GM12878 (cell line): ENCODE measurements around the gene PPP2R1B. TPM values are rescaled to one million over a fixed set of nuclear protein-coding genes. Genes with fewer than 3 reads are reported as not detected.

Experiments
- ATAC-seq: fragments of 200-7000 bp; cut with Tn5 transposase; 3 replicates; pipeline ENCODE4 v1.9.1; 2020; ENCODE audit warnings: mild to moderate bottlenecking, moderate library complexity
- BruUV-seq: library from RNA; stranded (reverse); fragments of 400-500 nt; replicated peaks from 2 replicates; lab custom pipeline; 2021; lab: Mats Ljungman, UMichigan
- CTCF ChIA-PET: fragments of 300-600 bp; sonication (Branson Sonifier 250); formaldehyde crosslinking; extraction: SDS; loops from one replicate; lab custom pipeline; 2021; ENCODE audit warnings: inconsistent platforms; lab: Yijun Ruan, JAX
- POLR2A ChIA-PET: fragments of 350-600 bp; formaldehyde crosslinking; extraction: SDS; loops from one replicate; lab custom pipeline; 2021; ENCODE audit warnings: inconsistent platforms; lab: Charles Lee
- RAD21 ChIA-PET: fragments of 300-600 bp; sonication (Branson Sonifier 250); formaldehyde crosslinking; loops from one replicate; lab custom pipeline; 2023; ENCODE audit warnings: antibody characterized with exemption; ENCODE audit not compliant: unreplicated experiment; lab: Charles Lee
- SMC1A ChIA-PET: fragments of 300-600 bp; sonication (Branson Sonifier 250); formaldehyde crosslinking; loops from one replicate; lab custom pipeline; 2023; ENCODE audit not compliant: unreplicated experiment, uncharacterized antibody; lab: Charles Lee
- DNase-seq: peaks from one replicate; pipeline ENCODE4 v3.0.0-alpha.2; 2011; ENCODE audit warnings: low read depth, low spot score
- FAIRE-seq: peaks from 3 replicates; lab custom pipeline; 2011; peaks lifted over from hg19 to GRCh38; lab: Jason Lieb, UNC
- H2AFZ ChIP-seq: 2 replicates; pipeline ENCODE4 v1.6.0; 2011; ENCODE audit warnings: low read depth, low read length, control low read depth; ENCODE audit not compliant: control insufficient read depth
- H3K27ac ChIP-seq: 2 replicates; pipeline ENCODE4 v1.5.1; 2011; ENCODE audit warnings: control low read depth; ENCODE audit not compliant: control insufficient read depth, insufficient read depth
- H3K27me3 ChIP-seq, 2 experiments: replicated peaks in 1 of 2; 2 replicates each; pipeline versions ENCODE4 v1.6.0 to v1.6.1; 2011; ENCODE audit warnings: low read length in 1 of 2; ENCODE audit not compliant: control insufficient read depth in 2 of 2, insufficient read depth in 2 of 2
- H3K36me3 ChIP-seq, 2 experiments: 2 replicates each; pipeline ENCODE4 v1.5.1; 2011; ENCODE audit warnings: low read length in 1 of 2; ENCODE audit not compliant: control insufficient read depth in 2 of 2, insufficient read depth in 2 of 2
- H3K4me1 ChIP-seq: 2 replicates; pipeline ENCODE4 v1.6.1; 2011; ENCODE audit warnings: mild to moderate bottlenecking, low read length, moderate library complexity, mixed read lengths; ENCODE audit not compliant: control insufficient read depth, insufficient read depth
- H3K4me2 ChIP-seq: 2 replicates; pipeline ENCODE4 v1.6.0; 2011; ENCODE audit warnings: control low read depth; ENCODE audit not compliant: control insufficient read depth, insufficient read depth
- H3K4me3 ChIP-seq: fragments of 200-600 bp; sonication (generic); 2 replicates; pipeline ENCODE4 v1.5.1; 2016
- H3K79me2 ChIP-seq: 2 replicates; pipeline ENCODE4 v1.6.0; 2011; ENCODE audit warnings: low read length; ENCODE audit not compliant: control insufficient read depth, insufficient read depth
- H3K9ac ChIP-seq: 2 replicates; pipeline ENCODE4 v1.8.0; 2011; ENCODE audit warnings: low read length, control low read depth, mixed read lengths; ENCODE audit not compliant: control insufficient read depth, insufficient read depth
- H3K9me3 ChIP-seq: replicated peaks from 3 replicates; pipeline ENCODE4 v1.5.1; 2011; ENCODE audit warnings: mild to moderate bottlenecking, low read length; ENCODE audit not compliant: control insufficient read depth, insufficient read depth
- H4K20me1 ChIP-seq: 2 replicates; pipeline ENCODE4 v1.6.0; 2011; ENCODE audit not compliant: control insufficient read depth, insufficient read depth
- ATF7 ChIP-seq: fragments of 450-650 bp; IDR thresholded peaks from 2 replicates; pipeline ENCODE4 v1.6.1; 2016; ENCODE audit warnings: low read depth, mild to moderate bottlenecking
- CHD2 ChIP-seq: IDR thresholded peaks from 2 replicates; pipeline ENCODE4 v1.6.1; 2011; ENCODE audit warnings: low read depth, low read length, improper control_type of control experiment, borderline replicate concordance
- E2F8 ChIP-seq: fragments of 450-650 bp; IDR thresholded peaks from 2 replicates; pipeline ENCODE4 v1.6.1; 2018; ENCODE audit warnings: mild to moderate bottlenecking, low read depth, moderate library complexity; ENCODE audit not compliant: partially characterized antibody
- IRF5 ChIP-seq: fragments of 450-650 bp; IDR thresholded peaks from 2 replicates; pipeline ENCODE4 v1.6.1; 2017; ENCODE audit warnings: borderline replicate concordance
- ZNF24 ChIP-seq: fragments of 450-650 bp; IDR thresholded peaks from 2 replicates; pipeline ENCODE4 v1.6.1; 2017; ENCODE audit warnings: antibody characterized with exemption, mild to moderate bottlenecking
- WGBS: methylation state at CpG from one replicate; pipeline ENCODE4 v1.1.6; 2016; ENCODE audit warnings: low lambda C conversion rate; ENCODE audit not compliant: insufficient replicate concordance, insufficient coverage; ENCODE audit errors: missing lambda C conversion rate; 5-methylcytosine and 5-hydroxymethylcytosine counted together
- in situ Hi-C: fragments of 300-500 bp; cut with MboI; formaldehyde crosslinking; loops from 9 replicates; pipeline ENCODE4 v1.14.3; 2018; ENCODE audit warnings: mixed read lengths
- intact Hi-C: fragments of 100-400 bp; cut with micrococcal nuclease; formaldehyde crosslinking; loops from one replicate; pipeline ENCODE4 v1.14.2; 2022; ENCODE audit not compliant: unreplicated experiment
- polyA plus RNA-seq, 11 experiments: library from polyadenylated mRNA; depleted of rRNA in 4 of 11; unstranded in 6 of 11; stranded (reverse) in 5 of 11; fragments of >200 nt; fragmentation: Nextera tagmentation in 4 of 11; fragmentation: Illumina TruSeq in 1 of 11; extraction: Ambion mirVana in 4 of 11; extraction: Trizol in 1 of 11; gene quantifications; 1 replicate in 1 of 11; 2 replicates in 10 of 11; pipeline versions ENCODE4 v1.2.1 to v1.2.3, GENCODE V29; 2011 to 2016; ENCODE audit warnings: inconsistent platforms in 2 of 11, missing spikeins in 2 of 11, low read depth in 1 of 11
- total RNA-seq, 4 experiments: library from RNA; depleted of rRNA in 3 of 4; stranded (reverse); fragments of >200 nt in 3 of 4; fragmentation: Illumina TruSeq in 1 of 4; extraction: Trizol in 1 of 4; gene quantifications; 2 replicates each; pipeline versions ENCODE4 v1.2.1 to v1.2.3, GENCODE V29; 2013 to 2021

PPP2R1B gene
- total and polyA plus RNA-seq, 10 of the 15 experiments (the other 5 are each of a cell fraction or from before 2014, with no cell fraction given), result 26.6 to 68.2 (median 35.7) TPM

GRCh38 chr11:111736621-111737443, 29.4 kb downstream of the PPP2R1B start:
- H3K27me3 ChIP-seq, result no peaks in the 10 kb centered on the region
- no peak overlapping the region for H3K4me3 ChIP-seq
- RAD21 ChIA-PET, result interaction anchor here (0.7 to 1.2 kb wide), 2 partner anchors 40 to 132 kb away, joined by 3 to 4 read pairs; no protein-coding TSS in a partner anchor
- H3K4me1 ChIP-seq, result peaks cover 5% of the 10 kb centered on the region; the same call in 1 of the 2 replicates
- BruUV-seq, result no TSS peak
- no peaks in the 10 kb centered on the region for H4K20me1 ChIP-seq
- 89% methylated on average over 15 of the region's 15 CpGs for WGBS
- H3K4me2 ChIP-seq, result no peak overlapping the region
- no peak for TF ChIP-seq ATF7
- TF ChIP-seq CHD2, result no peak
- TF ChIP-seq E2F8, result no peak
- no peak for TF ChIP-seq ZNF24
- no peak for TF ChIP-seq IRF5
- SMC1A ChIA-PET, result no interaction called here
- H3K27ac ChIP-seq, result no peak overlapping the region
- FAIRE-seq (no peak), ATAC-seq (no peak), DNase-seq (no peak)
- no peak overlapping the region for H2AFZ ChIP-seq
- H3K9me3 ChIP-seq, result no peaks in the 10 kb centered on the region
- no peaks in the 10 kb centered on the region for H3K79me2 ChIP-seq
- intact Hi-C loops, result no loop called here
- H3K9ac ChIP-seq, result no peak overlapping the region
- H3K36me3 ChIP-seq, result peaks cover 7 to 25% of the 10 kb centered on the region in 2 experiments
- POLR2A ChIA-PET, result no interaction called here
- CTCF ChIA-PET, result interaction anchor here (0.5 kb wide), 1 partner anchor 94 kb away, joined by 3 read pairs; no protein-coding TSS in a partner anchor
- in situ Hi-C loops, result no loop called here
